ENCODE data around the gene AZU1.
A peak's percentile ranks its signal among the peaks of the same experiment; 100 is the strongest.

AZU1 gene

DNA sequence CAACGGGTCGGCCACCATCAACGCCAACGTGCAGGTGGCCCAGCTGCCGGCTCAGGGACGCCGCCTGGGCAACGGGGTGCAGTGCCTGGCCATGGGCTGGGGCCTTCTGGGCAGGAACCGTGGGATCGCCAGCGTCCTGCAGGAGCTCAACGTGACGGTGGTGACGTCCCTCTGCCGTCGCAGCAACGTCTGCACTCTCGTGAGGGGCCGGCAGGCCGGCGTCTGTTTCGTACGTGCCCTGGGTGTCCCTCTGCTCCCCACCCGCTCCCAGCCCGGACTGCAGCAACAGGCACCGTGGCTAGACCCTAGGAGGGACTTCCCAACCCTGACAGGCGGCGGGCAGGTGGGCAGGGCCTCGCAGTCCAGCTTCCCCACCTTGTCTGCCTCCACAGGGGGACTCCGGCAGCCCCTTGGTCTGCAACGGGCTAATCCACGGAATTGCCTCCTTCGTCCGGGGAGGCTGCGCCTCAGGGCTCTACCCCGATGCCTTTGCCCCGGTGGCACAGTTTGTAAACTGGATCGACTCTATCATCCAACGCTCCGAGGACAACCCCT lies 28.0 kb downstream of the AZU1 start:
- H3K4me3 ChIP-seq (ENCODE audit: low read length), result no peak overlapping the region
- TF ChIP-seq CTCF (conservative IDR thresholded peaks at IDR 0.05; ENCODE audit: low read length), result no peak
- DNase-seq (ENCODE audit: low read depth), result no peak

GRCh38 chr19:858284-858683 lies 30.6 kb downstream of the AZU1 start:
- no peak for DNase-seq (ENCODE audit: low read depth)
- TF ChIP-seq CTCF (conservative IDR thresholded peaks at IDR 0.05; ENCODE audit: low read length), result no peak
- H3K4me3 ChIP-seq (ENCODE audit: low read length), result no peak overlapping the region

DNA sequence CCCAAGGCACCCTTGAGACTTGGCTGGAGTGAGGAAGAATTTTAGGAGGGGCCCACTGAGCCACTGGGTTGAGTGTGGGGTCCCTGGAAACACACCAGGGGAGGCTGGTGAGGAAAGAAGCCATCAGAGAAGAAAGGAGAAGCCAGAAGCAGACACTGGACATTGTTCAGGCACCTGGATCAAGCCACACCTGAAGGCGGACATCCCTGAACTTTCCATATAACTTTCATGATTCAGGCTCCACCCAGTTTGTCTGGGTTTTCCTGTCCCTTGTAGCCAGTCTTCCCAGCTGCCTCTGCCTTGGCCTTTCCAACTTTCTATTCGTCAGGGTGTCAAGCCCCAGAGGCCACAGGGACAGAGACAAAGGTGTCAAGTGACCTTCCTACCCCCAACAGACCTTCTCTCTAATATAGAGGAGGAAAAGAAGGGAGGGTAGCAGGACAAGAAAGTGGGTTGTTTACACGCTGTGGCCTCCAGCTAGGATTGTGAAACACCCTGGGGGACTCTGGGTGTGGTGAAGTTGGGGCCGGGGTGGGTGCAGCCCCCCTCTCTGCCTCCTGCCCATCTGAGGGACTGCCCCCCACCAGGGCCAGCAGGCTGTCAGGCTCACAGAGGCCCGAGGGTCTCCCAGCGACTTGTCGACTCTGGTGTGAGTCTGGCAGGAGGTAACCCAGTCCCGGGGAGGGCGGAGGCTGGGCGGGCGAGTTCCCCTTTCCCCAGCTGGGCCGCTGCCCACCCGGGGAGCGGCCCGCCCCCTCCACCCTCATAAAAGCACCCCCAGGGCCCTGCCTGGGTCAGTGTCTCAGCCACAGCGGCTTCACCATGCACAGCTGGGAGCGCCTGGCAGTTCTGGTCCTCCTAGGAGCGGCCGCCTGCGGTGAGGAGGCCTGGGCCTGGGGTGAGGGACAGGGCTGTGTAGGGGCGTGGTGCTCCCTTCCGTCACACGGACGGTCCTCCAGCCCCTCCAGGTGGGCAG lies 31.5 kb downstream of the AZU1 start, which contains the start of gene CFD:
TSS of gene CFD (plus strand) at position 797 of the 976 bp plus-strand sequence. CDS start at position 823, 26 bp downstream.
- TF ChIP-seq CTCF (conservative IDR thresholded peaks at IDR 0.05; ENCODE audit: low read length), result no peak
- no peak for DNase-seq (ENCODE audit: low read depth)
- H3K4me3 ChIP-seq (ENCODE audit: low read length), result peak within 1 kb of the TSS; percentile 39

GRCh38 chr19:861141-861755 lies 33.6 kb downstream of the AZU1 start:
- TF ChIP-seq CTCF (conservative IDR thresholded peaks at IDR 0.05; ENCODE audit: low read length), result no peak
- no peak for DNase-seq (ENCODE audit: low read depth)
- no peak overlapping the region for H3K4me3 ChIP-seq (ENCODE audit: low read length)

DNA sequence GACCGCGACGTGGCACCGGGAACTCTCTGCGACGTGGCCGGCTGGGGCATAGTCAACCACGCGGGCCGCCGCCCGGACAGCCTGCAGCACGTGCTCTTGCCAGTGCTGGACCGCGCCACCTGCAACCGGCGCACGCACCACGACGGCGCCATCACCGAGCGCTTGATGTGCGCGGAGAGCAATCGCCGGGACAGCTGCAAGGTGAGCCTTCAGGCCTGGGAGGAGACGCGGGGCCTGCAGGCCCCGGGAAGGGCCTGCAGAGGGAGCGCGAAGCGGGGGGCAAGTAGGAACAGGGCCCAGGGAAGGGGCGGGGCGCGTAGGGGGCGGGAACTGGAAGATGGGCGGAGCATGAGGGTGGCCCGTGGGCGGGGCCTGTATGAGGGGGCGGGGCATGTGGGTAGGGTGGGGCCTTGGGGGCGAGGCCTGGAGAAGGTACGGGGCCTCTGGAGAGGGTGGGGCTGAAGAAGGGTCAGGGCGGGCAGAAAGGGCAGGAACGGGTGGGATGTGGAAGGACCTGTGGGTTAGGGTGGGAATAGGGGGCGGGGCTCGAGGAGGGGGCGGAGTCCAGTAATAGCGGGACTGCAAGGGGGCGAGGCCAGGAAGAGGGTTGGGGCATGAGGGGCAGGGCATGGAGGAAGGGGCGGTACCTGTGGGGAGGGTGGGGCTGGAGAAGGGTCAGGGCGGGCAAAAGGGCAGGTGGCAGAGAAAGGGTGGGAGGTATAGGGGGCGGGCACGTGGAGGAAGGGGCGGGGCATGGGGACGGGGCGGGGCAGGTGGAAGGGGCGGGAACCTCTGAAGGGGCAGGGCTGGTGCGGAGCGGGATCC lies 34.3 kb downstream of the AZU1 start:
- H3K4me3 ChIP-seq (ENCODE audit: low read length), result no peak overlapping the region
- DNase-seq (ENCODE audit: low read depth), result no peak
- no peak for TF ChIP-seq CTCF (conservative IDR thresholded peaks at IDR 0.05; ENCODE audit: low read length)

GRCh38 chr19:862581-863314 lies 35.1 kb downstream of the AZU1 start:
- TF ChIP-seq CTCF (conservative IDR thresholded peaks at IDR 0.05; ENCODE audit: low read length), result no peak
- no peak overlapping the region for H3K4me3 ChIP-seq (ENCODE audit: low read length)
- DNase-seq (ENCODE audit: low read depth), result no peak
